Activated CD4-positive, CD25-positive, alpha-beta regulatory T cell treated with anti-CD3 and anti-CD28 coated beads, Interleukin-2, amount 50 U/mL, for 16 hours (primary cell): ENCODE data around the gene CR1.
"Not testable (repeated sequence)": the region's sequence is repeated elsewhere in the genome, so short reads cannot be mapped to it uniquely, and the experiment has no call there.

ENCODE experiments used
- DNase-seq: peaks from one replicate; pipeline ENCODE4 v3.0.0-alpha.2; 2020; ENCODE audit warnings: low read depth, low spot score

The CR1 gene

DNA sequence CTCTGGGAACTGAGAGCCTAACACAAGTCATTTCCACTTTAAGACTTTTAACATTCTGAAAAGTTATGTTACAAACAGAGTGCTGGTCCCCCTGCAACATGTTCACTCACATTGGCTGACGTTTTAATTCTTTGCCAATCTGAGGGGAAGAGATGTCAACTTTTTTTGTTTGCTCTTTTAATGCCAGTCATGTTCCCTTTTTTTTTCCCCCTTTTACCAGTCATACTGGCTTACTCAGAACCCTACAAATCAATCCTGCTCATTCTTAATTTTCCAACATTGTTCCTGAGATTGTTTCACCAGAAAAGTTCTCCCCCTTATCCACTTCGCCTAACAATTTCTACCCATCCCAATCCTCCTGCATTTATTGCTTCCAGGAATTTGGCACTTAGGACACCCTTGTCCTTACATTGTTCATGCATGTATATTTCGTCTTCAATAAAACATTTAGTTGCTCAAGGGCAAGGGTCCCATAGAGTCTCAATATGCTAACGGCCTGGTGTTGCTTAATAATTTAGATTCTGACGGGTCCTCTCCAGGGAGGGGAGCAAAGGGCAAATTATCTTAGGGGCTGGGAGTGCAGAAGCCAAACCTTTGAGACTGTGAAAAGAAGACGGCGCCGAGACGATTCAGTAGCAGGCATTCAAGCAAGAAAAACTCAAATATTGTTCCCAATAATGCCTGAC, 148.4 kb downstream of the CR1 start:
- no peak for DNase-seq

DNA sequence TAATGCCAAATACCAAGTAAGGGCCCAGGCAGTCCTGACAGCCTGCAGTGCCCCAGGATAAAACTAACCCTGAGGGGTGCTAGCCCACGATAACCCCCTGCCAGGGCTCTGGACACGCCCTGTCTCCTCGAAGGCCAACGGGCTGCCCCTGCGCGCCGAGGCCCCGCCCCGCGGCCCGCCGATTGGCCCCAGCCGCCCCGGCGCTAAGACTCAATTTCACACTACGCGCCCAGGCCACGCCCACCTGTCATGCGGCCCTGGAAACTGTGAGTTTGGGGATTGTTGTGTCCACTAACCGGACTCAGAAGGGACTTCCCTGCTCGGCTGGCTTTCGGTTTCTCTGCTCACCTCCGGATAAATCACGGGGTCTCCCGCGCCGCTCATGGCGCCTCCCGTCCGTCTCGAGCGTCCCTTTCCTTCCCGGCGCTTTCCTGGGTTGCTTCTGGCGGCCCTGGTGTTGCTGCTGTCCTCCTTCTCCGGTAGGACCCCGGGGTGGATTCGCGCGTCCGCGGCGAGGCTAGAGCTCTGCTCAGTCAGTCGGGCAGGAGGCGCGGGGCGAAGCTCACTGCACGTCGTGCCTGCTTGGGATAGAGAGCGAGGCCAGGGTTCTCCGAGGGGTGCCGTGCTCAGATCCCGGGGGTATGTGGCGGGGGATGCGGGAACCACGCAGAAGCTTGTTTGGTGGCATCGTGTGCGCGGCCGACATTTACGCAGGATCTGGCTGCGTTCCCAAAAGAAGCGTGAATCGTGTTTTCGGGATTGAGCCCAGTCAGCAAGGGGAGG, 149.1 kb downstream of the CR1 start, which contains the start of gene CR1L:
CR1L (plus strand) TSS at position 282 of the 783 bp plus-strand sequence; CDS start at position 383, 101 bp downstream.
- DNase-seq = peak; percentile 32

DNA sequence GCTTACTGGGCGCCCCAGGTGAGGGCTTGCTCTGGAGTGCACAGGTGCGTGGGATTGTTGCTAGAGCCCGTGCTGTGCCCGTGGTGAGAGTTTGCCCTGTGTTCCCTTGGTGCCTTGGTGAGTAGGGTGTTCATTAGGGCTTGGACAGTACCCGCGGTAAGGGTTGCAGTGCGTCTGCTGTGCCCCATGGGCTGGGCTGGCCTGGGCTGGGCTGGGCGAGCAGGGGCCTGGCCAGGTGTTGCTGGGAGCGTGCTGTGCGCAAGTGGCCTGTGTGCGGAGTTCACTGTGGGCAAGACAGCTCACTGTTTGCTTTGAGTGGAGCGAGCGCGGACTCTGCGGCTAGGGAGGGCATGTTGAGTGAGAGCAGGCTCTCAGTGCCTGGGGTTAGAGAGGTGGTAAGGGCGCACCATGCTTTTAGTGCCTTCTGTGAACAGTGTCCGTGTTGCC, 149.7 kb downstream of the CR1 start:
- no peak for DNase-seq

DNA sequence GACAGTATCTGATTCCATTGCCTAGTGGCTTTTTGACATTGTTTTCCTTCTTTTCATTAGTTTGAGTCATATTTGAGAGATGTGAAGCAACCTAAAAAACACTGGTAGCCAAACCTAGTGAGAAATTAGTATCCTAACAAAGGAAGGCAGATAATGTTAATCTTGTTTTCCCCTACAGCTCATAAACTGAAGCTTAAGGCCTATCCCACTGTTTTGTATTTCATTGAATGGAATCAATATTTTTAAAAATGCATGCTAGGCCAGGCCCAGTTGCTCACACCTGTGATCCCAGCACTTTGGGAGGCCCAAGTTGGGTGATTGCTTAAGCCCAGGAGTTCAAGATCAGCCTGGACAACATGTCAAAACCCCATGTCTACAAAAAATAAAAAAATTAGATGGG, 150.2 kb downstream of the CR1 start:
- no peak for DNase-seq

DNA sequence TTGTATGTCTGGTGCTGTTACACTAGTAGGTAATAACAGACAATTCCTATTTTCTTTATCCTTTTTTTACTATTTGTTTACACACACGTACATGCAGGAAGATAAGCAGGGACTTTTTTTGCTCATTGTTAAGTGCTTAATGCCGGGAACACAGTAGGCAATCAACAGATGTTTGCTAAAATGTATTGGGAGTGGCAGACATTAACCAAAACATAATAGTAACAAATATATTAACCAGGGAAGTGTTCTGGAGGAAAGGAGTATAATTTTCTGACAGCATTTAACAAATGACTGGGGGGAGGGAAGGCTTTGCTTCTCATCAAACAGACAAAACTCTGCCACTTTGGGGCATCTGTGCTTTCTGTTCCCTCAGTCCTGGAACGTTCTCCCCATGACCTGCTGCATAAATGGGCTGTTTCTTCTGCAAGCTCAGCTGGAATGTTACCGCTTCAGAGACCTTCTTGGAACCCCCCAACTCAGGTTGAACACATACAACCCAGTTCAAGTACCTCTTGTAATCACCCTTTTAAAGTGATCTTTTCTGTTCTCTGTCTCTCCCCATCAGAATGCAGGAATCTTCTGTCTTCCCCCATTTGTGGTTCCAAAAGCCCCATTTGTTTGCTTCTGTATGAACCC, 151.1 kb downstream of the CR1 start:
- DNase-seq = no peak

DNA sequence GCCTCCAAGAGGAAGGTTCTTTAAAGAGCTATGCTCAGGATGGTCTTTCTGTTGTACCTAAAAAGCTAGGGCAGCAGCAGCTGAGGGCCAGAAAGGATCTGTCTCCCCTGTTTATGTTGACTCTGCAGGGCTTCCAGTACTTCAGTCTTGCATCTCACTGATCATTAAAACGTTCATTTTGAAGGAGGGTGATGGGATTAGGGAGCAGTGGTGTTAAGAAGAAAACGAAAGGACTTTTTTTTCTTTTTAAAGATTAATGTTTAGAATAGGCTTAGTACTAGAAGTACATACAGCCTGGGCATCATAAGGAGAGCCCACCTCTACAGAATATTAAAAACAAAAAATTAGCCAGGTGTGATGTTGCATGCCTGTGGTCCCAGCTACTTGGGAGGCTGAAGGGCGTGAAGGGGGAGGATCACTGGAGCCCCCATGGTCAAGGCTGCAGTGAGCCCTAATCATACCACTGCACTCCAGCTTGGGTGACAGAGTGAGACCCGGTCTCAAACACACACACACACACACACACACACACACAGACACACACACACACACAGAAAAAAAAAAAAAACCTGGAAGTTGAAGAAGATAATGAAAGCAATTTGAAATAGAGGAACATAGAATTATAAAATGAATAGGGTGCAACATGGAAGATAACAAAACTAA, 151.8 kb downstream of the CR1 start:
- DNase-seq = no peak

DNA sequence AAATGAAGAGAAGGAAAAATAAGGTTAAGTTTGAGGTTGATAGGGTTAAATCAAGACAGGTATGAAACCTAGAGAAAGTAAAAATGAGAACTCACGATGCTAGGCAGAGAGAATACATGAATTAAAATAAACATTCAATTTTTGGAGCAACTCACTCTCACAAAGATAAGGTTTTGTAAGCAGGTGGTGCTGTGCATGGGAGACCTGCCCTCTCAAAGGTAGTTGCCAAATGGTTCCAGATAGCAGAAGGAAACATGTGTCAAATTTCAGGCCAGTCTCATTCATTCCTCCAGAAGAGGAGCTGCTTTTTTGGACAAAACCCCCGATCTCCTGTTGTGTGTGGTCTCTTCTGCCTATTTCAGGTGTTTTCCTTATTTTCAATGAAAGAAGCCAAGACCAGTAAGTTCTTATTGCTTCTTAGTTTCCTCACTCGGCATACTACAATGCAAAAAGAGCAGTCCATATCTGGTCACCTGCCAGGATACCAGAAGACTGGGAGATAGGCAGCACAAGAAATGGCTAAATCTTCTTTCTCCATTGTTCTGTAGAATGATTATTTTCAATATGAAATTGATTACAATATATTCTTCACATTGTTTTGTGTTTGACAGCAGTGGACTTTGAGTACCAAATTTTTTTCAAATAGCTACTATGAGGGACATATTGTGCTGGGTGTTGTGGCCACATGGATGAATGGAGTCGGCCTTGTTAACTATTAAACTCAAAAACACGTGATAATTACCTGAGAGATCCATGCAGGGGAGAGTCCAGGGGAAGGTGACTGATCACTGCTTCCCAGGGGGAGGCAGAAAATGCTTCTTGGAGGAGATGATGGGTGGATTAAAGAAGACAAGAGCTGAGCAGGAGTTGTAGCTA, 152.6 kb downstream of the CR1 start:
- no peak for DNase-seq

DNA sequence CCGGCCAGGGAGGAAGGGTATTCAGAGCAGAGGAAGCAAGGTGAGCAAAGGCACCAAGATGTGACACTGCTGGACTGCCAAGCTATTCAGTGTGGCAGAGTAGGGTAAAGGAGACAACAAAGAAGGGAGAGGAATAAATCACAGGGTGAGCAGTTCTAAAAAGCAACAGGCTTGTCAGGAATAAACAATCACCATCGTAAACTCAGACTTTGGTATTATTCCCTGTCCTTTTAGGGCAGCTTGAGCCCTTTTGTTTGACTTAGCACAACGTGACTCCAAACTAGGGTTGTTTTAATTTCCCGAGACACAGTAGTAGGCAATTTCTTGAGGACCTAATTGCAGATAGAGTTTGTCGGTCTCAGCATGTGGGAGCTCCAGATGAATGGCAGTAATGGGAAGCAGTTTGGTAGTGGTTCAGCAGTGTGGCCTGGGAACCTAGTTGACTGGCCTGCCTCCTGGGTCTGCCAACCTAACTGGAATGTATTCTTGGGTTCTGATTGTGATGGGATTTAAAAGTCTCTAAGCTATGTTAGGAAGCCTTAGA, 153.3 kb downstream of the CR1 start:
- DNase-seq = no peak

DNA sequence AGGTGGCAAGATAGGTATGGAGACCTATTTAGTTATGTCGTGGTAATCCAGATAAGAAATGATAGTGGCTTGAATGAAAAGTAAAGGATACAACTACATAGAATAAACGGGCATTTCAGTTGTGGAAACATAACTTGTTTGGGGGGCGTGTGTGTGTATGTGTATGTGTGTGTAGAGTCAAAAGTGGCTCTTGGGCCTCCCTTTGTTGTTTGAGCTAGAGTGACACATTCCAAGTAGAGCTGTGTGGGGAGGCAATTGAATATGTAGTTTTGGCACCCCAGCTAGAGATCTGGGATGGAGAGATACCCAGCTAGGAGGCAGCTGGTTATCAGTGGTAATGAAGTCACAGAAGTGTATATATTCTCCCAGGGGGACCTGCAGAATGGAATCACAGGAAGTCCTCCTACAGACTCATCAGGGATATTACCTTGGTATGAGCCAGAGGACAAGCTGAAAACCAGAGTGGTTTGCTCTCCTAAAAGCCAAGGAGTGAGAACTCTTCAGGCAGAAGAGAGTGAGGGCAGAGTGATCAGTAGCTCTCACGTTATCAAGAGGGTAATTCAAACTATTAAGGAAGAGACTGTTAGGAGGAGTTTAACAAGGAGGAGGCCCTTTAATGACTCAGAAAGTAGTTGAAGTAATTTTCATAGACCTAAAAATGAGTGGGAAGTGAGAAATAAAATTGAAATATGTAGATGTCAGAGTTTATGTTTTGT, 154.1 kb downstream of the CR1 start:
- no peak for DNase-seq

DNA sequence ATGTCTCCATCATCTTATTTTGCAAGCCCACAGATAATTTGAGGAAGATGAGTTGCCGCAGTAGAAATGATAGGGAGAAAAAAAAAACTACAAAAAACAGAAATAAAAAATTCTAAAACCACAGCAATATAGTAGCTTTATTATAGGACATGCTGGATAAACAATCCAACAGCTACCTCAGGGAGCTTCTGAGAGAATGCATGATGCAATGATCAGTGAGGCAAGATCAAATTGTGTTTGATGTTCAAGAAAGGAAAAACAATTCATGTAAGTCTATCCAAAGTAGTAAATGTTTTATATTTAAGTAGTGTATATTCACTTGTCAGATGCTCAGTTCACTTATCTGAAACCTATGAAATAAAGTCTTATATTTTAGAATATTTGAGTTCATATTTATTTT, 155.6 kb downstream of the CR1 start:
- no peak for DNase-seq

DNA sequence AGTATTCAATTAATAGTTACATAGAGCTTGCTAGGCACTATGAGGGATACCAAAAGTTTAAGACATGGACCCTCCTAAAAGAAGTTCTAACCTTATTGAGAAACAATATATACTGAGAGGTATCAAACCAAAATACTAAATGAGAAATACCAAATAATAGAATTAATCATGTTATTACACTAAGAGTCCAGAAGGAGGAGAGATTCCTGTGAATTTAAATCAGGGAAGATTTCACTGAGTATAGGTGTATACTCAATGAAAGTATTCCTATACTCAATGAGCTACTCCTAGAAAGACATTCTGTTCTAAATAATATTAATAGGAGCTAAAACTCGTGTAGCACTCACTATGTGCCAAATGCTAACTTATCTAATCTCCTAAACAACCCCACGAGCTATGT, 158.4 kb downstream of the CR1 start:
- DNase-seq = no peak

DNA sequence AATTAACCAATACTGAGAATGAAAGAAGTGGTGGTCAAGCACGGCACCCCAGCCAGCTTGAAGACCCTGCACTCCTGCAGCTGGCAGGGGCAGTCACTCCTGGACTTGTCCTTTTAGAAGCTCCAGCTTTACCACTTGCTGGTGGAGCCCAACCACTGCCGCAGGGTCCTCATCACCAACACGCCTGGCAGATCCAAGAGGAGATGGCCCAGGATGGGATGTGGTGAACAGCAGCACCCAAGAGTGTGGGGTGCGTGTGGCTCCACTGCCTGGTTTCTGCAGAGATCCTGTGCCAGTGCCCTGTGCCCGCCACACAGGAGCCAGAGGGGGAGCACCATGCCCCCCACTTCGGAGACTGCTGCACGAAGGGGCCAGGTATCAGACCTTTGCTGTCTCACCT, 162.5 kb downstream of the CR1 start:
- DNase-seq = no peak

DNA sequence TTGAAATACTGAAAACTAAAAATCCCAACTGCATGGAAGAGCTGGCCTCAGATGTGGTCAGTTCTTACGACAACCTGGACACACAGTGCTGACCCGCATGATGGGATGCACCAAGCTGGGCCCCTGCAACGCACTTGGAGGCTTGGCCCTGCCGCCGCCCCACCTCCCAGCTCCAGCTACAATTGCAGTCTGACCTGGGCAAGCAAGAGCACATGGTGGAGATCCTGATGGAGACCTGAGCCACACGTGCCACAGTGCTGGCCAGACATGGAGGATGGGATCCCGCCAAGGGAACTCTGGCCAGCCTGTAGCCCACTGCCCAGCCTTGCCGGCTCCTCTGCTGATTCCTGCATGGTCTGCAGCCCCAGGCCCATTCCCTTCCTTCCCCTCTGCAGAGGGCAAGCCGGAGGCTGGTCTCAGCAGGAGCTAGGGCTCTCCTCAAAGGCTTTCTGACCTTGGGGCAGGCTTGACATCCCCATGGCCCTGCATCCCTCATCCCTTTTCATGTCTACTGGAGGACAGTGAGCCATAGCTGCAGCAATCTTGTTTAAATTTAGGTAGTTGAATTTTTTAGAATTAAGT, 163.0 kb downstream of the CR1 start:
- no peak for DNase-seq

DNA sequence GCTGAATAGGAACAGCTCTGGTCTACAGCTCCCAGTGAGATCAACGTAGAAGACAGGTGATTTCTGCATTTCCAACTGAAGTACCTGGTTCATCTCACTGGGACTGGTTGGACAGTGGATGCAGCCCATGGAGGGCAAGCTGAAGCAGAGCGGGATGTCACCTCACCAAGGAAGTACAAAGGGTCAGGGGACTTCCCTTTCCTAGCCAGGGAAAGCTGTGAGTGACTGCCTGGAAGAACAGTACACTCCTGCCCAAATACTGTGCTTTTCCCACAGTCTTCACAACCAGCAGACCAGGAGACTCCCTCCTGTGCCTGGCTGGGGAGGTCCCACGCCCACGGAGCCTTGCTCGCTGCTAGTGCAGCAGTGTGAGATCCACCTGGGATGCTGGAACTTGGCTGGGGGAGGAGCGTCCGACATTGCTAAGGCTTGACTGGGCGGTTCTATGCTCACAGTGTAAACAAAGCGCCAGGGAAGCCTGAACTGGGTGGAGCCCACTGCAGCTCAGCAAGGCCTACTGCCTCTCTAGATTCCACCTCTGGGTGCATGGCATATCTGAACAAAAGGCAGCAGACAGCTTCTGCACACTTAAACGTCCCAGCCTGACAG, 163.7 kb downstream of the CR1 start:
- DNase-seq = no peak

DNA sequence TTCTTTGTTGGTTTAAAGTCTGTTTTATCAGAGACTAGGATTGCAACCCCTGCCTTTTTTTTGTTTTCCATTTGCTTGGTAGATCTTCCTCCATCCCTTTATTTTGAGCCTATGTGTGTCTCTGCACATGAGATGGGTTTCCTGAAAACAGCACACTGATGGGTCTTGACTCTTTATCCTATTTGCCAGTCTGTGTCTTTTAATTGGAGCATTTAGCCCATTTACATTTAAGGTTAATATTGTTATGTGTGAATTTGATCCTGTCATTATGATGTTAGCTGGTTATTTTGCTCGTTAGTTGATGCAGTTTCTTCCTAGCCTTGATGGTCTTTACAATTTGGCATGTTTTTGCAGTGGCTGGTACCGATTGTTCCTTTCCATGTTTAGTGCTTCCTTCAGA, 165.5 kb downstream of the CR1 start:
- DNase-seq = not testable (repeated sequence)

DNA sequence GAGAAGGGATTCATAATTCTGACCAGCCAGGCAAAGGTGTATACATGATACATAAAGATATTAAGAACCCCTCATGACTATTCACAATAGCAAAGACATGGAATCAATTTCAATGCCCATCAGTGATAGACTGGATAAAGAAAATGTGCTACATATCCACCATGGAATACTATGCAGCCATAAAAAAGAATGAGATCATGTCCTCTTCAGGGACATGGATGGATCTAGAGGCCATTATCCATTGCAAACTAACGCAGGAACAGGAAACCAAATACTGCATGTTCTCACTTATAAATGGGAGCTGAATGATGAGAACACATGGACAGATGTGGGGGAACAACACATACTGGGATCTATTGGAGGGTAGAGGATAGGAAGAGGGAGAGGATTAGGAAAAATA, 170.4 kb downstream of the CR1 start:
- DNase-seq = no peak

DNA sequence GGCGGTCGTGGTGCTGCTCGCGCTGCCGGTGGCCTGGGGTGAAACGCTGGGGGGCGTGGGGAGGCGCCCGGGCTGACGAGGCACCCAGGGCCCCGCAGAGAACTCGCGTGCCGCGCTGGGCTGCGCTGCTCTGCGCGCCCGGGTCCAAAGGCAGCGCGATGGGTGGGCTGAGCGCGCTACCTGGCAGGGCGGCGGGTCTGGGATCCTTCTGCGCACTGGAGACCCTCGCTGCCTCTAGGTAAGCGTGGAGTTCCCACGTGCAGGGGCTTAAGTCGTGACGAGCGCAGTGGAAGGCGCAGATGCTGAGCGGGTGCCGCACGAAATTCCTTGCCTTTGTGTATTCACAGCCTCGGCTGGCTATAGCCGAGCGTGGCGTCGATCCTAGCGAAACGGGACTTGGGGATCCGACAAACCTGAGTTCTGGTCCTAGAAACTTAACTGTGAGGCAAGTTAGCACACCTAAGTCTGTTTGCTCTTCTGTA, 173.6 kb downstream of the CR1 start:
- DNase-seq = no peak

DNA sequence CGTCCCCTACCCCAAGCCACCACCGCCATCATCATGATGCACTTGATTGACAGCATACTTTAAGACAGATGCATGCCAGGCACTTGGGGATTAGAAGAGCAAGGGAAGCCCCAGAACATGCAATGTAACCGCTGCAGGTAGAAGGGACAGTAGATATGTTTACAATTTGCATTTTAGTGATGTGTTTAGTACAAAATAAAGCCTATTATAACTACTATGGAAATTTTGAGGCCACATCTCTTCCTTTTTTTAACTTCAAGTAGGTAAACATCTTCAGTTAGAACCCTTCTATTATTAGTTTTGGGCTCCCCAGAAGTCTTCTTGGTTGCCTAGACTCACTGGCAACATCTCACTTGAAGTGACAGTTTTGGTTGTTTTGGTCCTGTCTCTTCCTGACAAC, 174.2 kb downstream of the CR1 start:
- no peak for DNase-seq

DNA sequence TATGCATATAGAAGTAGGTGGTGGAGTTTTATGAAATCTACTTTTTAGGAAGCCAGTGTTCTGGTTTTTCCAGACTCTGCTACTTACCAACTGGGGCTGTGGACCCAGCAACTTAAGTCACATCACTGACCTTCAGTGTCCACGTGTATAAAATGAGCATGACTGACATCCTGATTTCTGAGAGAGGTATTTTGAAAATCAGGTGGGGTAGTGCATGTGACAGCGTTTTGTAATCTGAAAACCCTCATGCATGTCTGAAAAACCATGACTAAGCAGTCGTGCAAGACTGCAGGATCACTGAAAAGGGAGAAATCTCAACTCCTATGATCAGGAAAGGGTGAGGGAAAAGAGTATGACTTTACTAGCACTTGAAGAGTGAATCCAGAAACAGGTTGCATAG, 175.0 kb downstream of the CR1 start:
- DNase-seq = no peak
